H1 (cell line): ENCODE data around the gene AMZ1. TPM values are rescaled to one million over a fixed set of nuclear protein-coding genes. Genes with fewer than 3 reads are reported as not detected.

Experiments
- CTCF ChIA-PET: fragments of 300-600 bp; sonication (Branson Sonifier 250); formaldehyde crosslinking; loops from one replicate; lab custom pipeline; 2021; ENCODE audit not compliant: partially characterized antibody; lab: Charles Lee
- POLR2A ChIA-PET: fragments of 300-600 bp; sonication (Branson Sonifier 250); formaldehyde crosslinking; loops from one replicate; lab custom pipeline; 2021; ENCODE audit warnings: inconsistent platforms; ENCODE audit not compliant: partially characterized antibody; lab: Charles Lee
- DNase-seq, 2 experiments: peaks; one replicate each; pipeline versions ENCODE4 v3.0.0 to v3.0.0-alpha.2; 2010 to 2022; ENCODE audit warnings: low spot score in 2 of 2, low read depth in 1 of 2, mixed read lengths in 1 of 2
- FAIRE-seq: peaks from 2 replicates; lab custom pipeline; 2011; peaks lifted over from hg19 to GRCh38; lab: Jason Lieb, UNC
- H2AFZ ChIP-seq: 2 replicates; pipeline ENCODE4 v1.8.1; 2012; ENCODE audit warnings: low read length, inconsistent platforms
- H2AK5ac ChIP-seq: 2 replicates; pipeline ENCODE4 v1.6.1; 2013; ENCODE audit warnings: low read depth, low read length
- H2BK120ac ChIP-seq: replicated peaks from 2 replicates; pipeline ENCODE3; 2013; ENCODE audit warnings: low read depth, low read length, inconsistent platforms
- H2BK12ac ChIP-seq: 2 replicates; pipeline ENCODE4 v1.6.1; 2013; ENCODE audit warnings: low read depth, low read length
- H2BK15ac ChIP-seq: 2 replicates; pipeline ENCODE4 v1.6.1; 2013; ENCODE audit warnings: low read length
- H2BK20ac ChIP-seq: 2 replicates; pipeline ENCODE4 v1.6.1; 2013; ENCODE audit warnings: low read length
- H2BK5ac ChIP-seq: 2 replicates; pipeline ENCODE4 v1.6.1; 2013; ENCODE audit warnings: low read depth, low read length
- H3K14ac ChIP-seq: 2 replicates; pipeline ENCODE4 v1.6.1; 2013; ENCODE audit warnings: inconsistent platforms; ENCODE audit not compliant: insufficient read length
- H3K18ac ChIP-seq: 2 replicates; pipeline ENCODE4 v1.6.1; 2013; ENCODE audit warnings: low read length; ENCODE audit errors: extremely low read depth
- H3K23ac ChIP-seq: 2 replicates; pipeline ENCODE4 v1.6.1; 2013; ENCODE audit warnings: inconsistent platforms; ENCODE audit not compliant: insufficient read length
- H3K23me2 ChIP-seq: 2 replicates; pipeline ENCODE4 v1.6.1; 2013; ENCODE audit warnings: low read depth, low read length
- H3K27ac ChIP-seq: 2 replicates; pipeline ENCODE4 v1.6.1; 2011; ENCODE audit warnings: low read depth, low read length, inconsistent platforms
- H3K27me3 ChIP-seq, 4 experiments: replicated peaks in 1 of 4; 1 replicate in 1 of 4; 2 replicates in 3 of 4; pipeline versions ENCODE4 v1.6.1 to v1.8.1; 2011 to 2013; ENCODE audit warnings: low read length in 3 of 4, mild to moderate bottlenecking in 3 of 4, inconsistent platforms in 2 of 4, mixed read lengths in 2 of 4, moderate library complexity in 1 of 4; ENCODE audit not compliant: control insufficient read depth in 3 of 4, insufficient read depth in 3 of 4; ENCODE audit errors: extremely low read depth in 1 of 4
- H3K36me3 ChIP-seq, 4 experiments: 2 replicates each; pipeline versions ENCODE4 v1.6.1 to v1.8.1; 2011 to 2013; ENCODE audit warnings: mild to moderate bottlenecking in 4 of 4, low read length in 3 of 4, moderate library complexity in 2 of 4, control low read depth in 1 of 4, inconsistent platforms in 1 of 4; ENCODE audit not compliant: insufficient read depth in 4 of 4, control insufficient read depth in 2 of 4
- H3K4ac ChIP-seq: replicated peaks from 2 replicates; pipeline ENCODE3; 2013; ENCODE audit warnings: low read length, low read depth, mixed read lengths, inconsistent platforms; ENCODE audit not compliant: insufficient read length
- H3K4me1 ChIP-seq, 4 experiments: replicated peaks in 1 of 4; 1 replicate in 1 of 4; 2 replicates in 3 of 4; pipeline versions ENCODE4 v1.6.1 to v1.8.1; 2011 to 2013; ENCODE audit warnings: low read length in 3 of 4, inconsistent platforms in 2 of 4, mixed read lengths in 1 of 4; ENCODE audit not compliant: insufficient read depth in 4 of 4, control insufficient read depth in 3 of 4
- H3K4me2 ChIP-seq, 2 experiments: 2 replicates each; pipeline versions ENCODE4 v1.6.1 to v1.8.1; 2011 to 2013; ENCODE audit warnings: low read depth in 2 of 2, low read length in 2 of 2, control low read depth in 1 of 2, inconsistent platforms in 1 of 2, mild to moderate bottlenecking in 1 of 2; ENCODE audit not compliant: insufficient read depth in 1 of 2
- H3K4me3 ChIP-seq, 4 experiments: fragments of 200-600, 300-600 bp in 1 of 4; sonication (generic), shearing (Covaris generic), sonication (Bioruptor Twin) in 1 of 4; 2 replicates each; pipeline versions ENCODE4 v1.5.1 to v1.8.1; 2011 to 2016; ENCODE audit warnings: low read length in 4 of 4, low read depth in 3 of 4, control low read depth in 2 of 4, inconsistent platforms in 2 of 4, mild to moderate bottlenecking in 2 of 4, mixed read lengths in 1 of 4, moderate library complexity in 1 of 4; ENCODE audit not compliant: insufficient read depth in 2 of 4; ENCODE audit errors: extremely low read depth in 1 of 4
- H3K56ac ChIP-seq: replicated peaks from 2 replicates; pipeline ENCODE3; 2013; ENCODE audit warnings: low read depth, mild to moderate bottlenecking, mixed read lengths, low read length, inconsistent platforms; ENCODE audit not compliant: insufficient read length
- H3K79me1 ChIP-seq: 2 replicates; pipeline ENCODE4 v1.6.1; 2013; ENCODE audit warnings: low read depth, low read length, control low read depth
- H3K79me2 ChIP-seq, 2 experiments: 2 replicates each; pipeline versions ENCODE4 v1.6.1 to v1.8.1; 2012 to 2013; ENCODE audit warnings: low read length in 2 of 2, mild to moderate bottlenecking in 2 of 2, inconsistent platforms in 1 of 2; ENCODE audit not compliant: insufficient read depth in 2 of 2, control insufficient read depth in 1 of 2
- H3K9ac ChIP-seq, 4 experiments: replicated peaks in 1 of 4; 1 replicate in 1 of 4; 2 replicates in 3 of 4; pipeline versions ENCODE4 v1.6.1 to v1.8.1; 2011 to 2013; ENCODE audit warnings: low read depth in 3 of 4, low read length in 3 of 4, control low read depth in 2 of 4, mild to moderate bottlenecking in 2 of 4, moderate library complexity in 2 of 4, inconsistent platforms in 1 of 4; ENCODE audit errors: extremely low read depth in 1 of 4
- H3K9me3 ChIP-seq, 2 experiments: 2 replicates each; pipeline versions ENCODE4 v1.6.1 to v1.8.1; 2012 to 2013; ENCODE audit warnings: mild to moderate bottlenecking in 2 of 2, moderate library complexity in 2 of 2, control low read depth in 1 of 2, inconsistent platforms in 1 of 2, low read depth in 1 of 2, low read length in 1 of 2, mixed read lengths in 1 of 2; ENCODE audit not compliant: insufficient read depth in 2 of 2
- H4K20me1 ChIP-seq, 2 experiments: replicated peaks in 1 of 2; 2 replicates each; pipeline versions ENCODE3 to v1.8.1; 2011 to 2013; ENCODE audit warnings: inconsistent platforms in 2 of 2, low read length in 2 of 2, mild to moderate bottlenecking in 1 of 2; ENCODE audit not compliant: insufficient read depth in 2 of 2, control insufficient read depth in 1 of 2
- H4K5ac ChIP-seq: 2 replicates; pipeline ENCODE4 v1.6.1; 2013; ENCODE audit warnings: low read length, low read depth, mixed read lengths, inconsistent platforms; ENCODE audit not compliant: insufficient read length
- H4K8ac ChIP-seq: 2 replicates; pipeline ENCODE4 v1.8.0; 2013; ENCODE audit warnings: mild to moderate bottlenecking, moderate library complexity, low read length, inconsistent platforms; ENCODE audit not compliant: insufficient read depth; ENCODE audit errors: extremely low read depth
- H4K91ac ChIP-seq: replicated peaks from 2 replicates; pipeline ENCODE3; 2013; ENCODE audit warnings: low read length, mixed read lengths, inconsistent platforms; ENCODE audit not compliant: insufficient read length
- CBX8 ChIP-seq: fragments of 300-800, 300-1000 bp; sonication (generic); IDR thresholded peaks from 2 replicates; pipeline ENCODE4 v1.7.1; 2016; ENCODE audit warnings: low read depth, low read length, borderline replicate concordance
- FOSL1 ChIP-seq: IDR thresholded peaks from 2 replicates; pipeline ENCODE4 v1.6.1; 2011; ENCODE audit warnings: mild to moderate bottlenecking, low read depth, low read length, moderate library complexity; ENCODE audit not compliant: insufficient read depth
- HDAC2 ChIP-seq, 2 experiments: fragments of 300-600 bp in 1 of 2; sonication (generic) in 1 of 2; IDR thresholded peaks; 2 replicates each; pipeline ENCODE4 v1.6.1; 2011 to 2012; ENCODE audit warnings: low read depth in 2 of 2, low read length in 2 of 2, mild to moderate bottlenecking in 2 of 2, moderate library complexity in 2 of 2, borderline replicate concordance in 1 of 2, inconsistent platforms in 1 of 2
- HDAC6 ChIP-seq: IDR thresholded peaks from one replicate; pipeline ENCODE4 v1.7.1; 2012; ENCODE audit warnings: low read depth, mild to moderate bottlenecking, inconsistent platforms, low read length, moderate library complexity
- KDM4A ChIP-seq: IDR thresholded peaks from one replicate; pipeline ENCODE4 v1.7.1; 2012; ENCODE audit warnings: low read depth, mild to moderate bottlenecking, moderate library complexity, low read length, inconsistent platforms; ENCODE audit not compliant: severe bottlenecking
- KDM5A ChIP-seq: fragments of 200-600 bp; IDR thresholded peaks from 2 replicates; pipeline ENCODE4 v1.7.1; 2012; ENCODE audit warnings: mild to moderate bottlenecking, low read length, inconsistent platforms, mixed read lengths
- PHF8 ChIP-seq: fragments of 200-600 bp; sonication (generic); conservative IDR thresholded peaks from 2 replicates; pipeline ENCODE4 v1.7.1; 2012; ENCODE audit warnings: low read depth, mild to moderate bottlenecking, inconsistent platforms, low read length, moderate library complexity
- RAD21 ChIP-seq, 2 experiments: IDR thresholded peaks in 1 of 2; conservative IDR thresholded peaks in 1 of 2; 2 replicates each; pipeline ENCODE4 v1.6.1; 2011; ENCODE audit warnings: low read depth in 2 of 2, low read length in 2 of 2, improper control_type of control experiment in 1 of 2, inconsistent platforms in 1 of 2, mild to moderate bottlenecking in 1 of 2, moderate library complexity in 1 of 2
- TBP ChIP-seq: IDR thresholded peaks from 2 replicates; pipeline ENCODE4 v1.6.1; 2011; ENCODE audit warnings: low read depth, low read length, improper control_type of control experiment
- TCF12 ChIP-seq: IDR thresholded peaks from 2 replicates; pipeline ENCODE4 v1.6.1; 2011; ENCODE audit warnings: low read depth, mild to moderate bottlenecking, low read length
- ZNF274 ChIP-seq: IDR thresholded peaks from 2 replicates; pipeline ENCODE4 v1.7.0; 2012; ENCODE audit warnings: low read length, borderline replicate concordance; ENCODE audit errors: extremely low read depth
- WGBS, 2 experiments: shearing (Covaris generic) in 1 of 2; methylation state at CpG; one replicate each; pipeline versions ENCODE4 v1.1.6 to v1.1.7; 2013 to 2015; ENCODE audit warnings: low lambda C conversion rate in 2 of 2, mixed read lengths in 2 of 2, inconsistent platforms in 1 of 2, low coverage in 1 of 2, missing lambda C conversion rate in 1 of 2; ENCODE audit not compliant: insufficient replicate concordance in 2 of 2, insufficient coverage in 1 of 2, insufficient read length in 1 of 2; ENCODE audit errors: extremely low coverage in 1 of 2, missing lambda C conversion rate in 1 of 2; 5-methylcytosine and 5-hydroxymethylcytosine counted together
- polyA plus RNA-seq, 7 experiments: library from polyadenylated mRNA; depleted of rRNA in 3 of 7; stranded (reverse) in 5 of 7; unstranded in 2 of 7; fragments of >200 nt in 5 of 7; fragments of 200-250 nt in 2 of 7; gene quantifications; 1 replicate in 5 of 7; 2 replicates in 1 of 7; 4 replicates in 1 of 7; pipeline versions ENCODE4 v1.2.1 to v1.2.3, GENCODE V29; 2011 to 2013; ENCODE audit warnings: missing spikeins in 2 of 7, mixed read lengths in 2 of 7
- total RNA-seq: library from RNA; stranded (reverse); fragmentation: NEBNext Ultra II Directional; extraction: Animal tissue kit (Norgen Biotek cat#: 25700); gene quantifications from 2 replicates; pipeline ENCODE4 v1.2.1, GENCODE V29; 2021

AMZ1 gene
- total and polyA plus RNA-seq, 2 of the 8 experiments (the other 6 are each of a cell fraction or from before 2014, with no cell fraction given), result 0.59 to 1.4 TPM

GRCh38 chr7:2734084-2734686 is 46.2 kb downstream of the AMZ1 start:
- ChIA-PET POLR2A (interaction anchor here (0.7 to 1.9 kb wide), 2 partner anchors 24 to 111 kb away, joined by 3 to 5 read pairs; no protein-coding TSS in a partner anchor), CTCF (interaction anchor here (1.0 to 3.1 kb wide), 4 partner anchors 20 to 27 kb away, joined by 4 to 13 read pairs (median 6); no protein-coding TSS in a partner anchor)
- H3K36me3 ChIP-seq, result peaks cover 7 to 17% (median 13%) of the 10 kb centered on the region in 4 experiments
- no peak for TF ChIP-seq TCF12
- TF ChIP-seq PHF8, result no peak
- TF ChIP-seq CBX8, result no peak
- TF ChIP-seq TBP, result no peak
- TF ChIP-seq KDM4A, result no peak
- TF ChIP-seq KDM5A, result no peak
- TF ChIP-seq HDAC6, result no peak
- TF ChIP-seq HDAC2 (IDR thresholded peaks at IDR 0.05; ENCODE audit: borderline replicate concordance in 1 of 2, low read depth in 2 of 2, low read length in 2 of 2), result no peak
- TF ChIP-seq RAD21 (IDR thresholded peaks at IDR 0.05 in 1 of 2, conservative IDR thresholded peaks at IDR 0.05 in 1 of 2; ENCODE audit: low read depth in 2 of 2, low read length in 2 of 2), result no peak
- no peak for TF ChIP-seq ZNF274
- TF ChIP-seq FOSL1, result no peak

More at GRCh38 chr7:2734084-2734686, 46.2 kb downstream of the AMZ1 start:
- no peak overlapping the region for H3K56ac ChIP-seq
- H2AK5ac ChIP-seq, result no peak overlapping the region
- H2AFZ ChIP-seq, result no peak overlapping the region
- FAIRE-seq (no peak), DNase-seq (peak in 1 of 2 experiments; percentile 42)
- peaks cover 0 to 67% of the 10 kb centered on the region in 2 experiments; a peak in 2 of 4 replicates for H3K79me2 ChIP-seq
- H2BK15ac ChIP-seq, result no peak overlapping the region
- no peak overlapping the region for H2BK12ac ChIP-seq
- no peak overlapping the region for H3K4me2 ChIP-seq
- H2BK20ac ChIP-seq, result no peak overlapping the region
- no peak overlapping the region for H2BK120ac ChIP-seq
- no peak overlapping the region for H3K4ac ChIP-seq
- H3K79me1 ChIP-seq, result peaks cover 14% of the 10 kb centered on the region
- H3K23ac ChIP-seq, result no peak overlapping the region
- no peak overlapping the region for H3K18ac ChIP-seq
- 96% methylated on average over 24 of the region's 24 CpGs; no CpG with 5 or more reads in 1 of the 2 experiments for WGBS, 2 experiments
- no peak overlapping the region; a peak in 1 of 7 replicates for H3K9ac ChIP-seq
- peak overlapping the region; percentile 36; the same call in 1 of the 2 replicates for H2BK5ac ChIP-seq
- H3K4me3 ChIP-seq, result no peak overlapping the region
- peaks cover 11 to 23% of the 10 kb centered on the region in 2 experiments for H4K20me1 ChIP-seq
- no peaks in the 10 kb centered on the region for H3K9me3 ChIP-seq
- H3K14ac ChIP-seq, result no peak overlapping the region
- no peak overlapping the region for H3K27ac ChIP-seq
- no peak overlapping the region for H4K91ac ChIP-seq
- H3K4me1 ChIP-seq, result peaks cover 0 to 12% (median 6%) of the 10 kb centered on the region in 4 experiments; a peak in 4 of 7 replicates
- H4K5ac ChIP-seq, result no peak overlapping the region
- H4K8ac ChIP-seq, result no peak overlapping the region
- H3K27me3 ChIP-seq, result no peaks in the 10 kb centered on the region
- no peaks in the 10 kb centered on the region for H3K23me2 ChIP-seq
